ENCODE data around the gene NT5DC1.
"Not testable (repeated sequence)": the region's sequence is repeated elsewhere in the genome, so short reads cannot be mapped to it uniquely, and the experiment has no call there.

NT5DC1 gene

GRCh38 chr6:116280161-116280932, 179.7 kb downstream of the NT5DC1 start:
- no peak for DNase-seq

GRCh38 chr6:116280933-116281316, 180.3 kb downstream of the NT5DC1 start:
- no peak for DNase-seq

- DNase-seq, result no peak
Measured at GRCh38 chr6:116282698-116283097, 182.0 kb downstream of the NT5DC1 start.

GRCh38 chr6:116283191-116283590, 182.5 kb downstream of the NT5DC1 start:
- DNase-seq, result no peak

GRCh38 chr6:116284984-116285383, 184.3 kb downstream of the NT5DC1 start:
- not testable (repeated sequence) for DNase-seq

- peak; percentile 44 for DNase-seq
Measured at GRCh38 chr6:116286773-116287358, 186.2 kb downstream of the NT5DC1 start.

- peak; percentile 61 for DNase-seq
Measured at GRCh38 chr6:116287689-116288282, 187.1 kb downstream of the NT5DC1 start.

GRCh38 chr6:116289876-116290275, 189.2 kb downstream of the NT5DC1 start:
- no peak for DNase-seq

GRCh38 chr6:116290799-116291198, 190.1 kb downstream of the NT5DC1 start:
- no peak for DNase-seq

GRCh38 chr6:116291701-116292396, 191.2 kb downstream of the NT5DC1 start:
- DNase-seq, result peak; percentile 44

- no peak for DNase-seq
Measured at GRCh38 chr6:116292553-116292952, 191.9 kb downstream of the NT5DC1 start.

GRCh38 chr6:116298273-116298672, 197.6 kb downstream of the NT5DC1 start:
- no peak for DNase-seq

GRCh38 chr6:116298973-116299372, 198.3 kb downstream of the NT5DC1 start:
- no peak for DNase-seq

All from fibroblast of upper back skin (primary cell).